Choroid plexus epithelial cell (primary cell): ENCODE data around the gene SPPL2C.
A peak's percentile ranks its signal among the peaks of the same experiment; 100 is the strongest.

Experiments used
- DNase-seq: peaks from one replicate; pipeline ENCODE4 v3.0.0-alpha.2; 2010; ENCODE audit warnings: low read depth
- H3K4me3 ChIP-seq: 2 replicates; pipeline ENCODE4 v1.5.1; 2011; ENCODE audit warnings: low read depth, mild to moderate bottlenecking, control low read depth, low read length, moderate library complexity
- TF ChIP-seq, protein P1 (sequence below): conservative IDR thresholded peaks from 2 replicates; pipeline ENCODE4 v1.5.1; 2011; ENCODE audit warnings: low read depth, mild to moderate bottlenecking, control low read depth, inconsistent platforms, low read length, moderate library complexity

Gene SPPL2C

DNA sequence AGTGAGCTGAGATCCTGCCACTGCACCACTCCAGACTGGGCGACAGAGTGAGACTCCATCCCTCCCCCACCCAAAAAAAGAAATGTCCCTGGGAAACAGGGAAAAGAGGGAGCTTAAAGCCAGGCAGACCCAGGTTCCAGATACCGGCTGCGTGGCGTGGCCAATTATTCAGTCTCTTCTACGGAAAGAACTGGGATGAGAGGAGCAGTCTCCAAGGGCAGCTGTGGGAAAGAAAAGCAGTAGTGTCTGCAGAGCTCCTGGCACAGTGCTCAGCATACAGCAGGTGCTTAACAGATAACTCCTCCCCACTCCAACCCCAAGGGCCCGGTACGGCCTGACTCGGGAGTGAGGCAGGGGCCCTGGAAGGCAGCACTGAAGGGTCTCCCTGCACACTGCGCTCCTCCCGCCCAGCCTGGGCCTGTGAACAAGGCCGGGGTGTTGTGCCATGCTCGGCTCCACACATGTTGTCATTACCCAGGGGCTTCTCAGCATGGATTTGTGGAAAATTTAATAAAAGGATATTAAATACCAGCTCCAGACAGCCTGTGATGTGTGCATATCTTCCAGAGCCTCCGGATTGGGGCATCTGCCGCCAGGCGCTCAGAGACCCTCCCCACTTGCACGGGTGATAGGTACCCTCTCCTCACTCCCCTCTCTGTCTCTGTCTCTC lies 17.6 kb upstream of the SPPL2C start:
- TF ChIP-seq, protein P1, sequence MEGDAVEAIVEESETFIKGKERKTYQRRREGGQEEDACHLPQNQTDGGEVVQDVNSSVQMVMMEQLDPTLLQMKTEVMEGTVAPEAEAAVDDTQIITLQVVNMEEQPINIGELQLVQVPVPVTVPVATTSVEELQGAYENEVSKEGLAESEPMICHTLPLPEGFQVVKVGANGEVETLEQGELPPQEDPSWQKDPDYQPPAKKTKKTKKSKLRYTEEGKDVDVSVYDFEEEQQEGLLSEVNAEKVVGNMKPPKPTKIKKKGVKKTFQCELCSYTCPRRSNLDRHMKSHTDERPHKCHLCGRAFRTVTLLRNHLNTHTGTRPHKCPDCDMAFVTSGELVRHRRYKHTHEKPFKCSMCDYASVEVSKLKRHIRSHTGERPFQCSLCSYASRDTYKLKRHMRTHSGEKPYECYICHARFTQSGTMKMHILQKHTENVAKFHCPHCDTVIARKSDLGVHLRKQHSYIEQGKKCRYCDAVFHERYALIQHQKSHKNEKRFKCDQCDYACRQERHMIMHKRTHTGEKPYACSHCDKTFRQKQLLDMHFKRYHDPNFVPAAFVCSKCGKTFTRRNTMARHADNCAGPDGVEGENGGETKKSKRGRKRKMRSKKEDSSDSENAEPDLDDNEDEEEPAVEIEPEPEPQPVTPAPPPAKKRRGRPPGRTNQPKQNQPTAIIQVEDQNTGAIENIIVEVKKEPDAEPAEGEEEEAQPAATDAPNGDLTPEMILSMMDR = no peak
- H3K4me3 ChIP-seq = no peak overlapping the region
- no peak for DNase-seq

DNA sequence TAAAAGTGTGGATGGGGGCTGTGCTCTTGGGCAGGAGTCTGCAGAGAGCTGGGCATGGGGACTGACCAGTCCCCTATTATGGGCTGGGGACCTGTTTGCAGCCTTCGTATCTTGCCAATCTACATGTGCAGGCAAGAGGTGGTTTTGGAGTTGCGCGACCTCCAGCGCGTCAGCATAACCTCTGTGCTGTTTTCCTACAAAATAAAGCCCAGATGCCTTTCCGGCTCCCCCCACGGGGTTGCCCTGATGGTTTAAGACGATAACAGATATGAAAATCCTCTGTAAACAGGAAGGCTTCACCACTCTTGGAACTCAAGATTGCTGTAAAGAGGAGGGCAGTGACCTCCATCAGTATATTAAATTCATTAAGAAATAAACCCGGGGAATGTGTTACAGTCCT lies 16.5 kb upstream of the SPPL2C start:
- TF ChIP-seq, protein P1 = no peak
- H3K4me3 ChIP-seq = no peak overlapping the region
- no peak for DNase-seq

DNA sequence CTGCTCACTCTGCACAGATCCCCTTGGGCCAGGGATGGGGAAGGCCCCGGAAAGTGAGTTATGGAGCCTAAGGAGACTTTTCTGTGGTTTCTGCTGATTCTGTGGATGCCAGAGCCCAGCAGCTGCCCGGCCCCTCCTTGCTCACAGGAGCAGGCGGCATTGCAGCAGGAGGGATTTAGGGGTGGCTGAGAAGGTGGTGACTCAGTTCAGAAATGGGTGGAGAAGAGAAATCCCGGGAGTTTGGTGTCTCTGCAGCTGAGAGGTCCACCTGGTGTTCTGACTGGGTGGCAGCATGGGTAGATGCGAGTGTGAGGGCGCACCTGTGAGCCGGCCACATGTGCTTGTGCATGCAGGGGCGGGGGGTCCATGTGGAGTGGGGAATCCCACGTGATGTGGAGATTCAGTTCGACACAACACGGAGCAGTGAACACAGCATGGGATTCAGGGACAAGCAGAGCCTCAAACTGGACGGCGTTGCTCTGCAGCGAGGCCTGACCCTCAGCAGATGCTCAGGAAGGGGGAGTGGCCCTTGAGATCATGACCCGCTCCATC lies 16.0 kb upstream of the SPPL2C start:
- H3K4me3 ChIP-seq = no peak overlapping the region
- DNase-seq = peak; percentile 12
- TF ChIP-seq, protein P1 = no peak

DNA sequence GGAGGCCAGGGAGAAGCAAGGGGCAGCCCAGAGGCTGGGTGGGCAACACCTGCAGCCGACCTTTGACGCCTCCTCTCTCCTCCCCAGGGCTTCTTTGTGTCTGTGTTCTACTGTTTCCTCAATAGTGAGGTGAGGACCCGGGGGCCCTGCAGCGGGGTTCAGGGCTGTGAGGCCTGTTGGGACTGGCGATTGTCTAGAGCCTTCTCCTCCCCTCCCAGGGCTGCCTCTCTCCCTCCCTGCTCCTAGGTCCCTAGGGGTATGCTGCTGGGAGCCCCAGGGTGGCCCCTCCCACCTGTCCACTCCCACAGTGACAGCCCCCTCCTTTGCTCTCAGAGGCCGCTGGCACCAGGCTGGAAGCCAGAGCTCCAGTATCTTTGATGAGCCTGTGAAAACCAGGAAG lies 10.8 kb upstream of the SPPL2C start:
- no peak for DNase-seq
- no peak overlapping the region for H3K4me3 ChIP-seq
- TF ChIP-seq, protein P1 = no peak

DNA sequence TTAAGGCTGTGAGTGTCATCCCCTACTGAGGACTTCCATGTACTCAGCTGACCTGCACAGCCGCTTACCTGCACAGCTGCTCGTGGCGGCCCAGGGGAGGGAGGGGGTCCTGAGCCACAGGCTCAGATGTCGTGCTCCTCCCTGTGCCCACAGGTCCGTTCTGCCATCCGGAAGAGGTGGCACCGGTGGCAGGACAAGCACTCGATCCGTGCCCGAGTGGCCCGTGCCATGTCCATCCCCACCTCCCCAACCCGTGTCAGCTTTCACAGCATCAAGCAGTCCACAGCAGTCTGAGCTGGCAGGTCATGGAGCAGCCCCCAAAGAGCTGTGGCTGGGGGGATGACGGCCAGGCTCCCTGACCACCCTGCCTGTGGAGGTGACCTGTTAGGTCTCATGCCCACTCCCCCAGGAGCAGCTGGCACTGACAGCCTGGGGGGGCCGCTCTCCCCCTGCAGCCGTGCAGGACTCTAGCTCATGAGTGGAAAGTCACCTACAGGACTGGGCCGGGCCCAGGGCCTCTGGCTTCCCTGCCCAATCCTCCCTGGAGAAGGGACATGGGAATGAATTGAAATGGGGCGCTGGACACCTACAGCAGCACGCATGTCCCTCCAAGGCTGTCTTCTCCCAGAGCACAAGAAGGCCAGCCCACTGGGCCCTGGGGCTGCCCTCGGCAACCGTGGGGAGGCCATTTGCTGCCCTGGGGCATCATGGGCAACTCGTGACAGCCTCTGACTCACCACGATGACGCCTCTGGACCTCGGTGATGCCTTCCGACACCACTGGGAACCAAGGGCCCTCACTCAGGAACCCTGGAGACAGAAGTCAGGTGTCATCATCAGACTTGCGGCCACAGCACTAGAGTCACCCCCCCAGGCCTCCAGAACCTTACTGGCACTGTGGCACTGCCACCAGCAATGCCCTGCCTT lies 9.9 kb upstream of the SPPL2C start:
- no peak for DNase-seq
- TF ChIP-seq, protein P1 = no peak

DNA sequence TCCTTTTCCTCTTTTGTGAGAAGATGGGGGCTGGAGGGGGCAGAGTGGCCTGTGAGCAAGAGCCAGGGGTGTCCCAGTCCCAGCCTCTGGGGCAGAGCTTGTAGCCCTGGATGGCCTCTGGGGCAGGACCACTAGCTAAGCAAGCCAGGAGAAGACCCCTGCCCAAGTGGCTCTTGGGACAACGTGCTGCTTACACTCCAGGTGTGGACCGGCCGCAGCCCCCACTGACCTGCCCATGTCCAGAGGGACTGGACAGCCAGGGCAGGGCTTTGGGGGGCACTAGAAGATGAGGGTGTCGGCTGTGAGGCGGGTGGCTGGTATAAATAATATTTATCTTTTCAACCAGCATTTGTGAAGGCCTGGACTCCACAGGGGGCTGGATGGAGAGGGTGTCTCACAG lies 9.2 kb upstream of the SPPL2C start:
- DNase-seq = no peak
- TF ChIP-seq, protein P1 = no peak
- H3K4me3 ChIP-seq = no peak overlapping the region

More for the DNA sequence above, 9.9 kb upstream of the SPPL2C start:
- H3K4me3 ChIP-seq = no peak overlapping the region
